Osteocyte (in vitro differentiated cells): ENCODE data around the gene RBM10. TPM values are rescaled to one million over a fixed set of nuclear protein-coding genes. Genes with fewer than 3 reads are reported as not detected.

Experiments
- DNase-seq: peaks from one replicate; pipeline ENCODE4 v3.0.0; 2021; ENCODE audit warnings: mixed read lengths; ENCODE audit not compliant: unreplicated experiment; ENCODE audit errors: extremely low spot score
- H3K27ac Mint-ChIP-seq: one replicate; pipeline ENCODE4 v1.8.0; 2021; ENCODE audit warnings: mild to moderate bottlenecking, mixed read lengths; ENCODE audit not compliant: unreplicated experiment
- H3K27me3 Mint-ChIP-seq: one replicate; pipeline ENCODE4 v1.8.0; 2021; ENCODE audit warnings: mixed read lengths; ENCODE audit not compliant: unreplicated experiment
- H3K36me3 Mint-ChIP-seq: one replicate; pipeline ENCODE4 v1.8.0; 2021; ENCODE audit warnings: mixed read lengths; ENCODE audit not compliant: unreplicated experiment
- H3K4me1 Mint-ChIP-seq: one replicate; pipeline ENCODE4 v1.8.0; 2021; ENCODE audit warnings: mixed read lengths; ENCODE audit not compliant: unreplicated experiment
- H3K4me3 Mint-ChIP-seq: one replicate; pipeline ENCODE4 v1.8.0; 2021; ENCODE audit warnings: mild to moderate bottlenecking, moderate library complexity, mixed read lengths; ENCODE audit not compliant: unreplicated experiment
- H3K9me3 Mint-ChIP-seq: one replicate; pipeline ENCODE4 v1.8.0; 2021; ENCODE audit warnings: mixed read lengths; ENCODE audit not compliant: unreplicated experiment
- total RNA-seq: library from RNA; stranded (reverse); gene quantifications from 2 replicates; pipeline ENCODE4 v1.2.1, GENCODE V29; 2021
- TF ChIP-seq, protein P1 (sequence below): fragments of 200-600 bp; sonication (generic); IDR thresholded peaks from 2 replicates; pipeline ENCODE4 v1.5.0; 2021; ENCODE audit warnings: antibody characterized with exemption, mild to moderate bottlenecking, moderate library complexity

RBM10 gene
- total RNA-seq, 1 donor from 2014 or later: 36.9 TPM

- Mint-ChIP-seq H3K27me3 (no peaks in the 10 kb centered on the region), H3K9me3 (no peaks in the 10 kb centered on the region), H3K4me1 (peaks cover 5% of the 10 kb centered on the region), H3K27ac (no peak overlapping the region), H3K36me3 (peaks cover 5% of the 10 kb centered on the region), H3K4me3 (no peak overlapping the region)
- TF ChIP-seq, protein P1, sequence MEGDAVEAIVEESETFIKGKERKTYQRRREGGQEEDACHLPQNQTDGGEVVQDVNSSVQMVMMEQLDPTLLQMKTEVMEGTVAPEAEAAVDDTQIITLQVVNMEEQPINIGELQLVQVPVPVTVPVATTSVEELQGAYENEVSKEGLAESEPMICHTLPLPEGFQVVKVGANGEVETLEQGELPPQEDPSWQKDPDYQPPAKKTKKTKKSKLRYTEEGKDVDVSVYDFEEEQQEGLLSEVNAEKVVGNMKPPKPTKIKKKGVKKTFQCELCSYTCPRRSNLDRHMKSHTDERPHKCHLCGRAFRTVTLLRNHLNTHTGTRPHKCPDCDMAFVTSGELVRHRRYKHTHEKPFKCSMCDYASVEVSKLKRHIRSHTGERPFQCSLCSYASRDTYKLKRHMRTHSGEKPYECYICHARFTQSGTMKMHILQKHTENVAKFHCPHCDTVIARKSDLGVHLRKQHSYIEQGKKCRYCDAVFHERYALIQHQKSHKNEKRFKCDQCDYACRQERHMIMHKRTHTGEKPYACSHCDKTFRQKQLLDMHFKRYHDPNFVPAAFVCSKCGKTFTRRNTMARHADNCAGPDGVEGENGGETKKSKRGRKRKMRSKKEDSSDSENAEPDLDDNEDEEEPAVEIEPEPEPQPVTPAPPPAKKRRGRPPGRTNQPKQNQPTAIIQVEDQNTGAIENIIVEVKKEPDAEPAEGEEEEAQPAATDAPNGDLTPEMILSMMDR: no peak
- no peak for DNase-seq
These were observed 41.2 kb downstream of the RBM10 start for GRCh38 chrX:47186096-47186740.

- Mint-ChIP-seq H3K9me3 (no peaks in the 10 kb centered on the region), H3K4me3 (no peak overlapping the region), H3K4me1 (peaks cover 5% of the 10 kb centered on the region), H3K27ac (no peak overlapping the region), H3K27me3 (no peaks in the 10 kb centered on the region), H3K36me3 (peaks cover 5% of the 10 kb centered on the region)
- TF ChIP-seq, protein P1: no peak
- no peak for DNase-seq
These were observed 42.2 kb downstream of the RBM10 start for GRCh38 chrX:47187106-47187677.

DNA sequence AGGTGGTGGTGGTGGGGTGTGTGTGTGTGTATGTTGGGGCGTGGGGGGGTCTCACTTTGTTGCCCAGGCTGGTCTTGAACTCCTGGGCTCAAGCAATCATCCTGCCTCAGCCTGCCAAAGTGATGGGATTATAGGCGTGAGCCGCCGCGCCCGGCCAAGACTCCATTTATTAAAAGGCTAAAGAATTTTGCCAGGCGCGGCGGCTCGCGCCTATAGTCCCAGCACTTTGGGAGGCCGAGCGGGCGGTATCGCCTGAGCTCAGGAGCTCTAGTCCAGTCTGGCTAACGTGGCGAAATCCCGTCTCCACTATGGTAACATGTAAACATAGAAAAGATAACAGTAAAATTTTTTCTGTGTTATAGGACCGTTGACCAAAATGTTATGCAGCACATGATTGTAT is 44.9 kb downstream of the RBM10 start:
- H3K4me3 Mint-ChIP-seq: no peak overlapping the region
- peaks cover 6% of the 10 kb centered on the region for H3K36me3 Mint-ChIP-seq
- peaks cover 24% of the 10 kb centered on the region for H3K4me1 Mint-ChIP-seq
- H3K27me3 Mint-ChIP-seq: no peaks in the 10 kb centered on the region
- no peak for DNase-seq
- no peak overlapping the region for H3K27ac Mint-ChIP-seq
- no peaks in the 10 kb centered on the region for H3K9me3 Mint-ChIP-seq
- TF ChIP-seq, protein P1: no peak

DNA sequence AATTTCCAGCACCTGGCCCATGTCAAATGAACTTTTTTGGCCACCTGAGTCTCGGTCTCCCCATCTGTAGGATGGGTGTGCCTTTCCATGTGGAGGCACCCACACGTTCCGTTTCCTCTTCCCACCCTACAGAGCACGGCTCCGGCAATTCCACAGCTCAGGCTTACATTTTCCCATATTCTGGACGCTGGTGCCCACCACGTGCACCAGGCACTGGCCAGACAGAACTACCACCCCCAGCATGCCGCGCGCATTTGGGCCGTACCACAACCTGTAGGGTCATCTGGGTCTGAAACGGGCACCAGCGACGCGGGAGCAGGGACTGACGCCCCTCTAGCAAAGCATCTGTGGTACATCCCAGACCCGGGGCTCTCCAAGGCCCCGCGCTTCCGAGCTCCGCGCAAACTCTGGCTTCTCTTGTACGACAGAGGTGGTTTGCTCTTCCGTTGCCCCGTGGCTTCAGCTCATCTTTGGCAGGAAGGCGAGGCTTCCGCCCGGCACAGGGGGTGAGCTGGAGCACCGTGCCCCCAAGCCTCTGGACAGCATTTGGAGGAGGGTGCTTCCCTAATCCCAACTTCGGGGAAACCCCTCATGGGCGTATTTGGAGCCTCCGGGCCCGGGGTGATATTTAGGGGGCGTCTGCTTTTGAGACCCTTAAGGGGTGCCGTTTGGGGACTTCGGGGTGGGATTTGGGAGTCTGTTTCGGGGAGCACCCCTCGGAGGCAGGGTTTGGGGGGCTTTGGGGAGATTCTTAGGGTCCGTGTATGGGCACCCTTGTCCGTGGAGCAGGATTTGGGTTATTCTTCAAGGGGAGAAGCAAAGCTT is 45.6 kb downstream of the RBM10 start:
- Mint-ChIP-seq H3K9me3 (no peaks in the 10 kb centered on the region), H3K4me1 (peaks cover 32% of the 10 kb centered on the region), H3K27me3 (no peaks in the 10 kb centered on the region), H3K4me3 (peak overlapping the region; percentile 92), H3K27ac (peak overlapping the region; percentile 88), H3K36me3 (peaks cover 7% of the 10 kb centered on the region)
- TF ChIP-seq, protein P1: no peak
- peak; percentile 96 for DNase-seq

GRCh38 chrX:47191331-47191730 is 46.3 kb downstream of the RBM10 start:
- peak overlapping the region; percentile 88 for H3K27ac Mint-ChIP-seq
- no peaks in the 10 kb centered on the region for H3K27me3 Mint-ChIP-seq
- TF ChIP-seq, protein P1: no peak
- H3K4me3 Mint-ChIP-seq: peak overlapping the region; percentile 92
- H3K4me1 Mint-ChIP-seq: peaks cover 39% of the 10 kb centered on the region
- no peak for DNase-seq
- H3K9me3 Mint-ChIP-seq: no peaks in the 10 kb centered on the region
- peaks cover 8% of the 10 kb centered on the region for H3K36me3 Mint-ChIP-seq
